ENCODE results near the gene GNB1L.

Gene GNB1L

DNA sequence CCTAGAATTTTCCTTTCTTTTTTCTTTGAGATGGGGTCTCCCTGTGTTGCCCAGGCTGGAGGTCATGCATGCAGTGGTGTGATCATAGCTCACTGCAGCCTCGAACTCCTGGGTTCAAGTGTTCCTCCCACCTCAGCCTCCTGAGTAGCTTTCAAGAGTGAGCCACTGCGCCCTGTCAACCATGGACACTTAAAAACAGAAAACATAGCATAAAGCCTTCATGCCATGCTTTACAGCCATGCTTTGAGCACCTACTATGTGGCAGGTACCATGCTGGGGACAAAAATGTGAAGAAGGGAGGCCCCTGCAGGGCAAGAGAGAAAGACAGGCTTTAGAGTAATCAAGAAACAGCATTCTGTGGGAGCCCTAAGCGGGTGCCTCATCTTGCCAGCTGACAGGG, 13.7 kb upstream of the GNB1L start:
- no peak for TF ChIP-seq CTCF (IDR thresholded peaks at IDR 0.05; ENCODE audit: low read depth, low read length)
- in situ Hi-C loops (cut with HindIII; ENCODE audit: low sequenced_read_pairs): no loop called here
- no peak overlapping the region for H3K4me3 ChIP-seq (ENCODE audit: low read depth, low read length)
- DNase-seq (ENCODE audit: low read depth, low spot score): no peak

DNA sequence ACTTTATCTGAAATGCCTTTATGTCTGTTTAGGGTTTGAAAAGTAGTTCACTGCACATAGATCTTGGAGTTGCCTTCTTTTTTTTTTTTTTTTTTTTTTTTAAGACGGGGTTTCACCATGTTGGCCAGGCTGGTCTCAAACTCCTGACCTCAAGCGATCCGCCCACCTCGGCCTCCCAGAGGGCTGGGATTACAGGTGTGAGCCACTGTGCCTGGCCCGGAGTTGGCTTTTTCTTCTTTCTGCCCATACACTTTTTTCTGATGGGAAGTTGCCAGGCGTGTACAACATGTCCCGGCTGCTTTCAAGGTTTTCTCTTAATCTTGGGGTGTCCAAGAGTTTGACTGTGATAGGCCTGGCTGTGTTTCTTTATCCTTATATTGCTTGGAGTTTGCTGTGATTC, 12.9 kb upstream of the GNB1L start:
- no peak for DNase-seq (ENCODE audit: low read depth, low spot score)
- in situ Hi-C loops (cut with HindIII; ENCODE audit: low sequenced_read_pairs): no loop called here

GRCh38 chr22:19866665-19867009, 12.0 kb upstream of the GNB1L start:
- in situ Hi-C loops (cut with HindIII; ENCODE audit: low sequenced_read_pairs): no loop called here
- no peak for TF ChIP-seq CTCF (IDR thresholded peaks at IDR 0.05; ENCODE audit: low read depth, low read length)
- DNase-seq (ENCODE audit: low read depth, low spot score): no peak
- H3K4me3 ChIP-seq (ENCODE audit: low read depth, low read length): no peak overlapping the region

More for the DNA sequence above, 12.9 kb upstream of the GNB1L start:
- no peak overlapping the region for H3K4me3 ChIP-seq (ENCODE audit: low read depth, low read length)
- no peak for TF ChIP-seq CTCF (IDR thresholded peaks at IDR 0.05; ENCODE audit: low read depth, low read length)

DNA sequence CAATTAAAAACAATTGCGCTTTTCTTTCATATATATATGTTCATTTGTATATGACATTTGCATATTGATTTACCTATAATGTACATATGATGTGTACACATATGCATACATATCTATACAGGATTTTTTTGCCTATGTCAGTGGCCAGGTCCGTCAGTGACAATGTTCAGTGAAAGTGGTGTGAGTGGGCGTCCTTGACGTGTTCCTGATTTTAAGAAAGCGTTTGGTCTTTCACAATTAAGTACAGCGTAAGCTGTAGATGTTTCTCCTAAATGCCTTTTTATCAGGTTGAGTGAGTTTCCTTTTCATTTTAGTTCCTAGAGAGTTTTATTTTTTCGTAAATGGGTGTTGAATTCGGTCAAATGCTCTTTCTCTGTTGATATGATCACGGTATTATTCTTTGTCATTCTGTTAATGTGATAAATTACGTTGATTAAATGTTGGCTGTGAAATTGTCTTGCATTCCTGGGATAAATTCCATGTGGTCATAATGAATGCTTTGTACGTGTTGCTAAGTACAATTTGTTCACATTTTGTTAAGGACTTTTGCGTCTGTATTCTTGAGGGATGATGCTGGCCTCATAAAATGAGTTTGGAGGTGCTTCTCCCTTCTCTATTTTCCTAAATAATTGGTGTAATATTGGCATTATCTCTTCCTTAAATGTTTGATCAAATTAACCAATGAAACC, 10.6 kb upstream of the GNB1L start:
- no peak for DNase-seq (ENCODE audit: low read depth, low spot score)
- in situ Hi-C loops (cut with HindIII; ENCODE audit: low sequenced_read_pairs): no loop called here
- no peak overlapping the region for H3K4me3 ChIP-seq (ENCODE audit: low read depth, low read length)
- no peak for TF ChIP-seq CTCF (IDR thresholded peaks at IDR 0.05; ENCODE audit: low read depth, low read length)

- no peak for TF ChIP-seq CTCF (IDR thresholded peaks at IDR 0.05; ENCODE audit: low read depth, low read length)
- in situ Hi-C loops (cut with HindIII; ENCODE audit: low sequenced_read_pairs): no loop called here
- no peak for DNase-seq (ENCODE audit: low read depth, low spot score)
- no peak overlapping the region for H3K4me3 ChIP-seq (ENCODE audit: low read depth, low read length)
These were observed 9.9 kb upstream of the GNB1L start for GRCh38 chr22:19864538-19865106.

DNA sequence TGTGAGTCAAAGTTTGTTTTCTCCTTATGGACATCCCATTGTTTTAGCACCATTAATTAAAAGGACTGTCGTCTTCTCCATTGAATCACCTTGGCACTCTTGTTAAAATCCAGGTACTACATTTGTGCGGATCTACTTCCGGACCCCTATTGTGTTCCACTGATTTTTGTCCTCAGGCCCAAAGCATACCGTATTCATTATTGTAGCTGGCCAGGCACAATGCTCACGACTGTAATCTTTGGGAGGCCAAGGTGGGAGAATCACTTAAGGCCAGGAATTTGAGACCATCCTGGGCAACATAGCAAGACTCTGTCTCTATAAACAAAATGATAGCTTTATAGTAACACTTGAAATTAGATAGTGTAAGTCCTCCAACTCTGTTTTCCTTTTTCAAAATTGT, 8.9 kb upstream of the GNB1L start:
- TF ChIP-seq CTCF (IDR thresholded peaks at IDR 0.05; ENCODE audit: low read depth, low read length): no peak
- in situ Hi-C loops (cut with HindIII; ENCODE audit: low sequenced_read_pairs): no loop called here

More for the DNA sequence above, 8.9 kb upstream of the GNB1L start:
- DNase-seq (ENCODE audit: low read depth, low spot score): no peak
- no peak overlapping the region for H3K4me3 ChIP-seq (ENCODE audit: low read depth, low read length)

All from astrocyte of the spinal cord (primary cell).